WTC11 (cell line): ENCODE data around the gene PGLYRP2. TPM values are rescaled to one million over a fixed set of nuclear protein-coding genes. Genes with fewer than 3 reads are reported as not detected.
"Not testable (repeated sequence)": the region's sequence is repeated elsewhere in the genome, so short reads cannot be mapped to it uniquely, and the experiment has no call there.

Source experiments
- ATAC-seq: fragments of 200-7000 bp; cut with Tn5 transposase; 2 replicates; pipeline ENCODE4 v1.10.0; 2021; ENCODE audit warnings: mild to moderate bottlenecking, moderate library complexity
- CTCF ChIA-PET: fragments of 300-600 bp; sonication (Branson Sonifier 250); formaldehyde crosslinking; loops from one replicate; lab custom pipeline; 2021; ENCODE audit warnings: antibody characterized with exemption; lab: Charles Lee
- POLR2A ChIA-PET: fragments of 350-600 bp; sonication (Branson Sonifier 250); formaldehyde crosslinking; loops from one replicate; lab custom pipeline; 2021; ENCODE audit warnings: antibody characterized with exemption; lab: Charles Lee
- DNase-seq: peaks from one replicate; pipeline ENCODE4 v3.0.0; 2021; ENCODE audit warnings: low spot score
- H3K27ac Mint-ChIP-seq: 2 replicates; pipeline ENCODE4 v1.8.0; 2021; ENCODE audit warnings: mixed read lengths
- H3K27me3 Mint-ChIP-seq: 2 replicates; pipeline ENCODE4 v1.8.0; 2021; ENCODE audit warnings: low read depth, mild to moderate bottlenecking, moderate library complexity, mixed read lengths
- H3K36me3 Mint-ChIP-seq: 2 replicates; pipeline ENCODE4 v1.8.0; 2021; ENCODE audit warnings: mixed read lengths
- H3K4me1 Mint-ChIP-seq: 2 replicates; pipeline ENCODE4 v1.8.0; 2022; ENCODE audit warnings: mixed read lengths
- H3K4me3 Mint-ChIP-seq: 2 replicates; pipeline ENCODE4 v1.8.0; 2021; ENCODE audit warnings: mild to moderate bottlenecking, moderate library complexity, mixed read lengths
- H3K9me3 Mint-ChIP-seq: 2 replicates; pipeline ENCODE4 v1.8.0; 2021; ENCODE audit warnings: mixed read lengths
- ATF1 ChIP-seq: sonication (generic); formaldehyde crosslinking; IDR thresholded peaks from 2 replicates; pipeline ENCODE4 v1.8.1; 2023; ENCODE audit warnings: mild to moderate bottlenecking, moderate library complexity, missing genetic modification reagents
- ATF6 ChIP-seq: sonication (generic); formaldehyde crosslinking; IDR thresholded peaks from 2 replicates; pipeline ENCODE4 v1.8.1; 2023; ENCODE audit warnings: mild to moderate bottlenecking, missing genetic modification reagents
- CREB1 ChIP-seq: sonication (generic); formaldehyde crosslinking; IDR thresholded peaks from 2 replicates; pipeline ENCODE4 v1.8.0; 2023; ENCODE audit warnings: mild to moderate bottlenecking, missing genetic modification reagents
- EMX1 ChIP-seq: fragments of 250-450 bp; sonication (Bioruptor Pico); IDR thresholded peaks from 2 replicates; pipeline ENCODE4 v1.8.0; 2021; ENCODE audit warnings: mild to moderate bottlenecking
- HMGA2 ChIP-seq: fragments of 250-450 bp; sonication (Bioruptor Pico); IDR thresholded peaks from 2 replicates; pipeline ENCODE4 v1.4.0; 2021; ENCODE audit warnings: mild to moderate bottlenecking, moderate library complexity
- JAZF1 ChIP-seq: fragments of 250-450 bp; sonication (Bioruptor Pico); IDR thresholded peaks from 2 replicates; pipeline ENCODE4 v1.9.0; 2021; ENCODE audit warnings: moderate library complexity, mild to moderate bottlenecking, inconsistent platforms
- KAT7 ChIP-seq: sonication (generic); formaldehyde crosslinking; IDR thresholded peaks from 2 replicates; pipeline ENCODE4 v1.8.1; 2023; ENCODE audit warnings: missing genetic modification reagents, mild to moderate bottlenecking, borderline replicate concordance
- NR1H2 ChIP-seq: sonication (generic); formaldehyde crosslinking; IDR thresholded peaks from 2 replicates; pipeline ENCODE4 v1.9.0; 2021; ENCODE audit warnings: mild to moderate bottlenecking, moderate library complexity, missing genetic modification reagents
- RORB ChIP-seq: fragments of 250-450 bp; sonication (Bioruptor Pico); IDR thresholded peaks from 2 replicates; pipeline ENCODE4 v1.9.0; 2021; ENCODE audit warnings: mild to moderate bottlenecking
- SOX15 ChIP-seq: fragments of 250-450 bp; sonication (Bioruptor Pico); IDR thresholded peaks from 2 replicates; pipeline ENCODE4 v1.9.0; 2021; ENCODE audit warnings: mild to moderate bottlenecking
- SP1 ChIP-seq: sonication (generic); formaldehyde crosslinking; conservative IDR thresholded peaks from 2 replicates; pipeline ENCODE4 v1.8.1; 2022; ENCODE audit warnings: missing genetic modification reagents
- TCF7 ChIP-seq: sonication (generic); formaldehyde crosslinking; IDR thresholded peaks from 2 replicates; pipeline ENCODE4 v1.8.0; 2022; ENCODE audit warnings: mild to moderate bottlenecking, low read depth, missing genetic modification reagents, moderate library complexity
- TEAD1 ChIP-seq: sonication (generic); formaldehyde crosslinking; IDR thresholded peaks from 2 replicates; pipeline ENCODE4 v1.8.0; 2022; ENCODE audit warnings: mild to moderate bottlenecking, missing genetic modification reagents
- ZBTB21 ChIP-seq: sonication (generic); formaldehyde crosslinking; IDR thresholded peaks from 2 replicates; pipeline ENCODE4 v1.8.1; 2023; ENCODE audit warnings: mild to moderate bottlenecking, missing genetic modification reagents, borderline replicate concordance
- ZNF317 ChIP-seq: sonication (generic); formaldehyde crosslinking; IDR thresholded peaks from 2 replicates; pipeline ENCODE4 v1.8.1; 2023; ENCODE audit warnings: low read depth, mild to moderate bottlenecking, moderate library complexity, missing genetic modification reagents, borderline replicate concordance
- ZNF423 ChIP-seq: fragments of 250-450 bp; sonication (Bioruptor Pico); IDR thresholded peaks from 2 replicates; pipeline ENCODE4 v2.1.2; 2022; ENCODE audit warnings: mild to moderate bottlenecking, moderate library complexity
- total RNA-seq: library from RNA; stranded (reverse); gene quantifications from 3 replicates; pipeline ENCODE4 v1.2.3, GENCODE V29; 2021
- TF ChIP-seq, protein P1 (sequence below): sonication (generic); formaldehyde crosslinking; IDR thresholded peaks from 2 replicates; pipeline ENCODE4 v1.8.0; 2023; ENCODE audit warnings: missing genetic modification reagents, mild to moderate bottlenecking, borderline replicate concordance
- TF ChIP-seq, protein P2 (sequence below): fragments of 250-450 bp; sonication (Bioruptor Pico); IDR thresholded peaks from 2 replicates; pipeline ENCODE4 v1.9.0; 2021; ENCODE audit warnings: mild to moderate bottlenecking
- TF ChIP-seq, protein P3 (sequence below): fragments of 250-450 bp; sonication (Bioruptor Pico); IDR thresholded peaks from 2 replicates; pipeline ENCODE4 v1.9.0; 2021; ENCODE audit warnings: moderate library complexity, mild to moderate bottlenecking, inconsistent platforms, borderline replicate concordance
- TF ChIP-seq, protein P4 (sequence below): sonication (generic); formaldehyde crosslinking; IDR thresholded peaks from 2 replicates; pipeline ENCODE4 v1.8.0; 2023; ENCODE audit warnings: mild to moderate bottlenecking, missing genetic modification reagents

The PGLYRP2 gene
- total RNA-seq, 1 experiment from 2014 or later: not detected

DNA sequence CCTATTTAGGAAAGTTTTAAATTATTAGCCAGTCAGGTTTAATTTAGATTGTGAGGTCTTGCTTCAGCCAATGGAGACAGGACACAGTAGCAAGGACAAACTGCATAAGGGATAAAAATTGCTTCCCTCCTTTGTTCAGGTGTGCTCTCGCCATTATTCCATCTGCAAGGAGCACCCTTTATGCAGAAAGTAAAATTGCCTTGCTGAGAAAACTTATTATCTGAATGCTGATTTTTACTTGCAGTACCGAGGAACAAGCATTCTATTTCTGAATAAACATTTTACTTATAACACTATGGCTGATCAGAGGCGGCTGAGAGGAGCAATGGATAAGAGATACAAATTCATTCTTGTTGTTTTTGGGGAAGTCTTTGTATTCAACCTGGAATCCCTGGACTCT, 37.1 kb upstream of the PGLYRP2 start:
- Mint-ChIP-seq H3K4me3 (no peak overlapping the region), H3K9me3 (peaks cover 23% of the 10 kb centered on the region), H3K27ac (no peak overlapping the region), H3K4me1 (no peaks in the 10 kb centered on the region), H3K27me3 (peaks cover 15% of the 10 kb centered on the region), H3K36me3 (peaks cover 10% of the 10 kb centered on the region)
- ChIA-PET CTCF (no interaction called here), POLR2A (no interaction called here)
- no peak for TF ChIP-seq TEAD1
- no peak for TF ChIP-seq HMGA2 (CRISPR knock-in tag)
- no peak for TF ChIP-seq KAT7
- TF ChIP-seq SOX15: no peak
- no peak for TF ChIP-seq NR1H2
- TF ChIP-seq ATF1 (CRISPR knock-in tag): no peak
- TF ChIP-seq ZNF423 (CRISPR knock-in tag): no peak
- no peak for TF ChIP-seq RORB (CRISPR knock-in tag)
- TF ChIP-seq TCF7: no peak
- TF ChIP-seq, protein P1, sequence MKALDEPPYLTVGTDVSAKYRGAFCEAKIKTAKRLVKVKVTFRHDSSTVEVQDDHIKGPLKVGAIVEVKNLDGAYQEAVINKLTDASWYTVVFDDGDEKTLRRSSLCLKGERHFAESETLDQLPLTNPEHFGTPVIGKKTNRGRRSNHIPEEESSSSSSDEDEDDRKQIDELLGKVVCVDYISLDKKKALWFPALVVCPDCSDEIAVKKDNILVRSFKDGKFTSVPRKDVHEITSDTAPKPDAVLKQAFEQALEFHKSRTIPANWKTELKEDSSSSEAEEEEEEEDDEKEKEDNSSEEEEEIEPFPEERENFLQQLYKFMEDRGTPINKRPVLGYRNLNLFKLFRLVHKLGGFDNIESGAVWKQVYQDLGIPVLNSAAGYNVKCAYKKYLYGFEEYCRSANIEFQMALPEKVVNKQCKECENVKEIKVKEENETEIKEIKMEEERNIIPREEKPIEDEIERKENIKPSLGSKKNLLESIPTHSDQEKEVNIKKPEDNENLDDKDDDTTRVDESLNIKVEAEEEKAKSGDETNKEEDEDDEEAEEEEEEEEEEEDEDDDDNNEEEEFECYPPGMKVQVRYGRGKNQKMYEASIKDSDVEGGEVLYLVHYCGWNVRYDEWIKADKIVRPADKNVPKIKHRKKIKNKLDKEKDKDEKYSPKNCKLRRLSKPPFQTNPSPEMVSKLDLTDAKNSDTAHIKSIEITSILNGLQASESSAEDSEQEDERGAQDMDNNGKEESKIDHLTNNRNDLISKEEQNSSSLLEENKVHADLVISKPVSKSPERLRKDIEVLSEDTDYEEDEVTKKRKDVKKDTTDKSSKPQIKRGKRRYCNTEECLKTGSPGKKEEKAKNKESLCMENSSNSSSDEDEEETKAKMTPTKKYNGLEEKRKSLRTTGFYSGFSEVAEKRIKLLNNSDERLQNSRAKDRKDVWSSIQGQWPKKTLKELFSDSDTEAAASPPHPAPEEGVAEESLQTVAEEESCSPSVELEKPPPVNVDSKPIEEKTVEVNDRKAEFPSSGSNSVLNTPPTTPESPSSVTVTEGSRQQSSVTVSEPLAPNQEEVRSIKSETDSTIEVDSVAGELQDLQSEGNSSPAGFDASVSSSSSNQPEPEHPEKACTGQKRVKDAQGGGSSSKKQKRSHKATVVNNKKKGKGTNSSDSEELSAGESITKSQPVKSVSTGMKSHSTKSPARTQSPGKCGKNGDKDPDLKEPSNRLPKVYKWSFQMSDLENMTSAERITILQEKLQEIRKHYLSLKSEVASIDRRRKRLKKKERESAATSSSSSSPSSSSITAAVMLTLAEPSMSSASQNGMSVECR (CRISPR knock-in tag): no peak
- no peak for TF ChIP-seq ZNF317 (CRISPR knock-in tag)
- TF ChIP-seq SP1 (CRISPR knock-in tag): no peak
- TF ChIP-seq JAZF1 (CRISPR knock-in tag): no peak
- TF ChIP-seq, protein P2, sequence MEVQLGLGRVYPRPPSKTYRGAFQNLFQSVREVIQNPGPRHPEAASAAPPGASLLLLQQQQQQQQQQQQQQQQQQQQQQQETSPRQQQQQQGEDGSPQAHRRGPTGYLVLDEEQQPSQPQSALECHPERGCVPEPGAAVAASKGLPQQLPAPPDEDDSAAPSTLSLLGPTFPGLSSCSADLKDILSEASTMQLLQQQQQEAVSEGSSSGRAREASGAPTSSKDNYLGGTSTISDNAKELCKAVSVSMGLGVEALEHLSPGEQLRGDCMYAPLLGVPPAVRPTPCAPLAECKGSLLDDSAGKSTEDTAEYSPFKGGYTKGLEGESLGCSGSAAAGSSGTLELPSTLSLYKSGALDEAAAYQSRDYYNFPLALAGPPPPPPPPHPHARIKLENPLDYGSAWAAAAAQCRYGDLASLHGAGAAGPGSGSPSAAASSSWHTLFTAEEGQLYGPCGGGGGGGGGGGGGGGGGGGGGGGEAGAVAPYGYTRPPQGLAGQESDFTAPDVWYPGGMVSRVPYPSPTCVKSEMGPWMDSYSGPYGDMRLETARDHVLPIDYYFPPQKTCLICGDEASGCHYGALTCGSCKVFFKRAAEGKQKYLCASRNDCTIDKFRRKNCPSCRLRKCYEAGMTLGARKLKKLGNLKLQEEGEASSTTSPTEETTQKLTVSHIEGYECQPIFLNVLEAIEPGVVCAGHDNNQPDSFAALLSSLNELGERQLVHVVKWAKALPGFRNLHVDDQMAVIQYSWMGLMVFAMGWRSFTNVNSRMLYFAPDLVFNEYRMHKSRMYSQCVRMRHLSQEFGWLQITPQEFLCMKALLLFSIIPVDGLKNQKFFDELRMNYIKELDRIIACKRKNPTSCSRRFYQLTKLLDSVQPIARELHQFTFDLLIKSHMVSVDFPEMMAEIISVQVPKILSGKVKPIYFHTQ (CRISPR knock-in tag): no peak
- no peak for TF ChIP-seq CREB1 (CRISPR knock-in tag)
- no peak for TF ChIP-seq ATF6
- no peak for TF ChIP-seq EMX1
- no peak for TF ChIP-seq ZBTB21 (CRISPR knock-in tag)
- TF ChIP-seq, protein P3, sequence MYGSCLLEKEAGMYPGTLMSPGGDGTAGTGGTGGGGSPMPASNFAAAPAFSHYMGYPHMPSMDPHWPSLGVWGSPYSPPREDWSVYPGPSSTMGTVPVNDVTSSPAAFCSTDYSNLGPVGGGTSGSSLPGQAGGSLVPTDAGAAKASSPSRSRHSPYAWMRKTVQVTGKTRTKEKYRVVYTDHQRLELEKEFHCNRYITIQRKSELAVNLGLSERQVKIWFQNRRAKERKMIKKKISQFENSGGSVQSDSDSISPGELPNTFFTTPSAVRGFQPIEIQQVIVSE: no peak
- TF ChIP-seq, protein P4, sequence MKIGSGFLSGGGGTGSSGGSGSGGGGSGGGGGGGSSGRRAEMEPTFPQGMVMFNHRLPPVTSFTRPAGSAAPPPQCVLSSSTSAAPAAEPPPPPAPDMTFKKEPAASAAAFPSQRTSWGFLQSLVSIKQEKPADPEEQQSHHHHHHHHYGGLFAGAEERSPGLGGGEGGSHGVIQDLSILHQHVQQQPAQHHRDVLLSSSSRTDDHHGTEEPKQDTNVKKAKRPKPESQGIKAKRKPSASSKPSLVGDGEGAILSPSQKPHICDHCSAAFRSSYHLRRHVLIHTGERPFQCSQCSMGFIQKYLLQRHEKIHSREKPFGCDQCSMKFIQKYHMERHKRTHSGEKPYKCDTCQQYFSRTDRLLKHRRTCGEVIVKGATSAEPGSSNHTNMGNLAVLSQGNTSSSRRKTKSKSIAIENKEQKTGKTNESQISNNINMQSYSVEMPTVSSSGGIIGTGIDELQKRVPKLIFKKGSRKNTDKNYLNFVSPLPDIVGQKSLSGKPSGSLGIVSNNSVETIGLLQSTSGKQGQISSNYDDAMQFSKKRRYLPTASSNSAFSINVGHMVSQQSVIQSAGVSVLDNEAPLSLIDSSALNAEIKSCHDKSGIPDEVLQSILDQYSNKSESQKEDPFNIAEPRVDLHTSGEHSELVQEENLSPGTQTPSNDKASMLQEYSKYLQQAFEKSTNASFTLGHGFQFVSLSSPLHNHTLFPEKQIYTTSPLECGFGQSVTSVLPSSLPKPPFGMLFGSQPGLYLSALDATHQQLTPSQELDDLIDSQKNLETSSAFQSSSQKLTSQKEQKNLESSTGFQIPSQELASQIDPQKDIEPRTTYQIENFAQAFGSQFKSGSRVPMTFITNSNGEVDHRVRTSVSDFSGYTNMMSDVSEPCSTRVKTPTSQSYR: no peak
- ATAC-seq: no peak
- DNase-seq: no peak

GRCh38 chr19:15515227-15515625, 35.9 kb upstream of the PGLYRP2 start:
- Mint-ChIP-seq H3K9me3 (peaks cover 23% of the 10 kb centered on the region), H3K27me3 (peaks cover 18% of the 10 kb centered on the region)
- ATAC-seq, H3K36me3 Mint-ChIP-seq, H3K27ac Mint-ChIP-seq, H3K4me3 Mint-ChIP-seq, H3K4me1 Mint-ChIP-seq, POLR2A ChIA-PET, DNase-seq, CTCF ChIA-PET: not testable (repeated sequence)
